ENCODE measurements around the gene CSPG5. TPM values are rescaled to one million over a fixed set of nuclear protein-coding genes. Genes with fewer than 3 reads are reported as not detected.

The CSPG5 gene
- total RNA-seq, 1 experiment from 2014 or later: 0.66 TPM

- no peaks in the 10 kb centered on the region for H3K4me1 ChIP-seq (ENCODE audit: insufficient read depth, low read length)
- no peak for TF ChIP-seq EZH2 (IDR thresholded peaks at IDR 0.05; ENCODE audit: low read length, unreplicated experiment)
- no peak for TF ChIP-seq EZH2phosphoT487 (IDR thresholded peaks at IDR 0.05; ENCODE audit: borderline replicate concordance, low read length)
- TF ChIP-seq, protein P1, sequence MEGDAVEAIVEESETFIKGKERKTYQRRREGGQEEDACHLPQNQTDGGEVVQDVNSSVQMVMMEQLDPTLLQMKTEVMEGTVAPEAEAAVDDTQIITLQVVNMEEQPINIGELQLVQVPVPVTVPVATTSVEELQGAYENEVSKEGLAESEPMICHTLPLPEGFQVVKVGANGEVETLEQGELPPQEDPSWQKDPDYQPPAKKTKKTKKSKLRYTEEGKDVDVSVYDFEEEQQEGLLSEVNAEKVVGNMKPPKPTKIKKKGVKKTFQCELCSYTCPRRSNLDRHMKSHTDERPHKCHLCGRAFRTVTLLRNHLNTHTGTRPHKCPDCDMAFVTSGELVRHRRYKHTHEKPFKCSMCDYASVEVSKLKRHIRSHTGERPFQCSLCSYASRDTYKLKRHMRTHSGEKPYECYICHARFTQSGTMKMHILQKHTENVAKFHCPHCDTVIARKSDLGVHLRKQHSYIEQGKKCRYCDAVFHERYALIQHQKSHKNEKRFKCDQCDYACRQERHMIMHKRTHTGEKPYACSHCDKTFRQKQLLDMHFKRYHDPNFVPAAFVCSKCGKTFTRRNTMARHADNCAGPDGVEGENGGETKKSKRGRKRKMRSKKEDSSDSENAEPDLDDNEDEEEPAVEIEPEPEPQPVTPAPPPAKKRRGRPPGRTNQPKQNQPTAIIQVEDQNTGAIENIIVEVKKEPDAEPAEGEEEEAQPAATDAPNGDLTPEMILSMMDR (conservative IDR thresholded peaks at IDR 0.05; ENCODE audit: low read depth, low read length): no peak
- H3K4me3 ChIP-seq (ENCODE audit: low read length): no peak overlapping the region
- H2AFZ ChIP-seq (ENCODE audit: low read length): no peak overlapping the region
- no peaks in the 10 kb centered on the region for H3K9me2 ChIP-seq (replicated peaks; ENCODE audit: low read length)
- POLR2A ChIA-PET (ENCODE audit: unreplicated experiment): no interaction called here
- no peaks in the 10 kb centered on the region for H3K27me3 ChIP-seq (ENCODE audit: low read length)
- BruUV-seq (replicated peaks): no TSS peak
- H3K4me2 ChIP-seq (ENCODE audit: low read length): no peak overlapping the region
- no peak overlapping the region for H3K27ac ChIP-seq (ENCODE audit: low read length)
- H3K9me3 ChIP-seq (ENCODE audit: low read length): no peaks in the 10 kb centered on the region
- CTCF ChIA-PET: no interaction called here
- no peak for ATAC-seq
- intact Hi-C loops (cut with micrococcal nuclease): no loop called here
- H3K9ac ChIP-seq (ENCODE audit: low read length): no peak overlapping the region
- no peaks in the 10 kb centered on the region for H4K20me1 ChIP-seq (ENCODE audit: low read length)
- DNase-seq: no peak
- H3K79me2 ChIP-seq (ENCODE audit: low read length): no peaks in the 10 kb centered on the region
- no peaks in the 10 kb centered on the region for H3F3A ChIP-seq (ENCODE audit: low read length, unreplicated experiment)
- peaks cover 18% of the 10 kb centered on the region; the same call in 1 of the 2 replicates for H3K36me3 ChIP-seq (ENCODE audit: low read depth, low read length)
Observed at GRCh38 chr3:47594792-47595191, 16.1 kb upstream of the CSPG5 start.

- intact Hi-C loops (cut with micrococcal nuclease): no loop called here
- Histone ChIP-seq H3K9me2 (replicated peaks; ENCODE audit: low read length) (no peaks in the 10 kb centered on the region), H3K4me1 (ENCODE audit: insufficient read depth, low read length) (no peaks in the 10 kb centered on the region), H3K9ac (ENCODE audit: low read length) (no peak overlapping the region), H3K36me3 (ENCODE audit: low read depth, low read length) (peaks cover 28% of the 10 kb centered on the region), H3K4me2 (ENCODE audit: low read length) (no peak overlapping the region), H3K27me3 (ENCODE audit: low read length) (no peaks in the 10 kb centered on the region), H3K79me2 (ENCODE audit: low read length) (no peaks in the 10 kb centered on the region), H3K27ac (ENCODE audit: low read length) (no peak overlapping the region), H3K4me3 (ENCODE audit: low read length) (no peak overlapping the region), H4K20me1 (ENCODE audit: low read length) (no peaks in the 10 kb centered on the region), H3K9me3 (ENCODE audit: low read length) (no peaks in the 10 kb centered on the region), H3F3A (ENCODE audit: low read length, unreplicated experiment) (no peaks in the 10 kb centered on the region), H2AFZ (ENCODE audit: low read length) (no peak overlapping the region)
- ChIA-PET CTCF (no interaction called here), POLR2A (ENCODE audit: unreplicated experiment) (no interaction called here)
- DNase-seq: no peak
- no TSS peak for BruUV-seq (replicated peaks)
- ATAC-seq: no peak
- TF ChIP-seq EZH2 (IDR thresholded peaks at IDR 0.05; ENCODE audit: low read length, unreplicated experiment) (no peak), EZH2phosphoT487 (IDR thresholded peaks at IDR 0.05; ENCODE audit: borderline replicate concordance, low read length) (no peak)
- TF ChIP-seq, protein P1 (conservative IDR thresholded peaks at IDR 0.05; ENCODE audit: low read depth, low read length): no peak
Observed at GRCh38 chr3:47592066-47592795, 13.6 kb upstream of the CSPG5 start.

DNA sequence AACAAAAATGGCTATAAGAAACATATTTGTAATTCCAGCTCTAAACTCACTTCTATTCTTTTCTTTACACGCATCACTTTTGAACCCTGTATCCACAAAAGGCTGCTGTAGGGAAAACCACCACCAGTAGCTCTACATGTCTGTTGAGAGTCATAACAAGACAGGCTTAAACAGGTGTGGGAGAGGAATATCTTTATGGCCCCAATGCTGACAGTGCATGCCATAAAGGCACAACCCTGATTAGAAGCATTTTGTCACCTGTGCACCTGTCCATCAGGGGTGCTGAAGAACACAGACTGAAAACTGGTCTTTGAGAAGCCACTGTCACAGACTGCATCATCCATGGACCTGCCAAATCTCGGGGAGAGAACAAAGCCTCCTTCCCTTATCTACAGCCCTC is 11.6 kb upstream of the CSPG5 start:
- Histone ChIP-seq H3K4me2 (ENCODE audit: low read length) (no peak overlapping the region), H3K36me3 (ENCODE audit: low read depth, low read length) (peaks cover 42% of the 10 kb centered on the region), H4K20me1 (ENCODE audit: low read length) (no peaks in the 10 kb centered on the region), H2AFZ (ENCODE audit: low read length) (no peak overlapping the region), H3K9ac (ENCODE audit: low read length) (no peak overlapping the region), H3K27me3 (ENCODE audit: low read length) (no peaks in the 10 kb centered on the region), H3K27ac (ENCODE audit: low read length) (no peak overlapping the region), H3F3A (ENCODE audit: low read length, unreplicated experiment) (no peaks in the 10 kb centered on the region), H3K79me2 (ENCODE audit: low read length) (no peaks in the 10 kb centered on the region), H3K9me3 (ENCODE audit: low read length) (no peaks in the 10 kb centered on the region), H3K4me3 (ENCODE audit: low read length) (no peak overlapping the region), H3K9me2 (replicated peaks; ENCODE audit: low read length) (no peaks in the 10 kb centered on the region), H3K4me1 (ENCODE audit: insufficient read depth, low read length) (no peaks in the 10 kb centered on the region)
- BruUV-seq (replicated peaks): no TSS peak
- ChIA-PET POLR2A (ENCODE audit: unreplicated experiment) (no interaction called here), CTCF (no interaction called here)
- ATAC-seq: no peak
- intact Hi-C loops (cut with micrococcal nuclease): no loop called here
- DNase-seq: no peak
- TF ChIP-seq, protein P1 (conservative IDR thresholded peaks at IDR 0.05; ENCODE audit: low read depth, low read length): no peak
- TF ChIP-seq EZH2 (IDR thresholded peaks at IDR 0.05; ENCODE audit: low read length, unreplicated experiment): no peak
- TF ChIP-seq EZH2phosphoT487 (IDR thresholded peaks at IDR 0.05; ENCODE audit: borderline replicate concordance, low read length): no peak

Measured in PC-3 (cell line).